COLO829 (cell line): ENCODE results near the gene USP47.
A peak's percentile ranks its signal among the peaks of the same experiment; 100 is the strongest.

Experiments
- DNase-seq: peaks from one replicate; pipeline ENCODE4 v3.0.0; 2012; ENCODE audit warnings: low spot score

USP47 gene

DNA sequence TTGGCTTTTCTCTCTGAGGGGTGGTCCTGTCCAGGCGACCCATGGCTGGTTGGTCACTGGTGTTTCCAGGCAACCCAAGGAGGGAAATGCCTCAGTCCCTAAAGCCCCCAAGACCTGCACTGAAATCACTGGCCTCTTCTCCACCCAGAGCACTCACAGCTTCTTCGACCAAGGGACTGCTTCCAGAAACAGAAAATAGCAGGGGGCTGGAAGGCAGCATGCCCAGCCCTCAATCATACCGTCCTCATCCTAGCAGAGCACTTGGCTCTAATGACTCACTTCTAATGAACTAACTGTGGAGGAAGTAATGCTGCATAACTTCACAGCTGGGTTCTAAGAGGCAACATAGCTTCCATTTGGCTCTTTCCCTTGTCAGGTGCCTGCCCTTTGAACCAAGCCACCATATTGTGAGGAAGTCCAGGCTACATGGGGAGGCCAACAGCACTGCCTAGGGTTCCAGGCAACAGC lies 139.1 kb downstream of the USP47 start:
- no peak for DNase-seq

GRCh38 chr11:11981364-11981763 lies 139.6 kb downstream of the USP47 start:
- no peak for DNase-seq

DNA sequence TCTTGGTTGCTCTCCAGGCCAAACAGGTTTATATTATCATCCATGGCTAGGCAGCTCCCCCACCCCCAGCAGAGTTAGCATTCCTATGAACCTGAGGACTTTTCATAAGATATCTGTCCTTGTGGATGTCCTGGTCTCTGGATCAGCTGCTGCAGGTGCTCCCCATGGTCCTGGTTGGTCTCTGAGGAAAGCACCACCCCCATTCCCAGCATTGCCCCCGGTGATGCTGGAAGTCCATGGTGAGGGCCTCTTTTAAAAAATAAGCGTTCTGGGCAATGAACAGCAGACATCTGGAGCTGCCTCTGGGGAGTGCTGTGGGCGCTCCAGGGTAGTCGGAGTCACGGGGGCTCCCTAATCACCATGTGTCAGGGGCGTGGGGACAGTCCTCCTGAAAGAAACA lies 140.1 kb downstream of the USP47 start:
- DNase-seq = no peak

GRCh38 chr11:11982461-11982860 lies 140.7 kb downstream of the USP47 start:
- no peak for DNase-seq

GRCh38 chr11:11982975-11983374 lies 141.2 kb downstream of the USP47 start:
- DNase-seq = no peak

DNA sequence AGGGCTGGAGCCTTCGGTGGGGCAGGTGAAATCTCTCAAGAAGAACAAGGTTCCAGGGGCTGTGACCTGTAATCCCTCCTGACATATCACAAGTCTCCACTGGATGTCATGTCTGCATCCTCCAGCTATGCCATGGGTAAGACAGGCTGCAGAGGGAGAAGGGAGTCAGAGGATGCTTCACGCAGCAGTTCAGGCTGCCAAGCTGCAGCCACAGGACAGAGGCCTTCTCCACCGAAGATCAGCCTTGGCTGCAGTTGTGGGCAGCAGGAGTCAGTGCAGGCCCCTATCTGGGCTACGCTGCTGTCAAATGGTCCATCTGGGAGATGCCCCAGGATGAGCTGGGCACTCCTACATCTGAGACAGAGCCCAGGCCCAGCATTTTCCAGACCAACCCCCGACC lies 141.7 kb downstream of the USP47 start:
- DNase-seq = no peak

GRCh38 chr11:11984563-11984962 lies 142.8 kb downstream of the USP47 start:
- no peak for DNase-seq

DNA sequence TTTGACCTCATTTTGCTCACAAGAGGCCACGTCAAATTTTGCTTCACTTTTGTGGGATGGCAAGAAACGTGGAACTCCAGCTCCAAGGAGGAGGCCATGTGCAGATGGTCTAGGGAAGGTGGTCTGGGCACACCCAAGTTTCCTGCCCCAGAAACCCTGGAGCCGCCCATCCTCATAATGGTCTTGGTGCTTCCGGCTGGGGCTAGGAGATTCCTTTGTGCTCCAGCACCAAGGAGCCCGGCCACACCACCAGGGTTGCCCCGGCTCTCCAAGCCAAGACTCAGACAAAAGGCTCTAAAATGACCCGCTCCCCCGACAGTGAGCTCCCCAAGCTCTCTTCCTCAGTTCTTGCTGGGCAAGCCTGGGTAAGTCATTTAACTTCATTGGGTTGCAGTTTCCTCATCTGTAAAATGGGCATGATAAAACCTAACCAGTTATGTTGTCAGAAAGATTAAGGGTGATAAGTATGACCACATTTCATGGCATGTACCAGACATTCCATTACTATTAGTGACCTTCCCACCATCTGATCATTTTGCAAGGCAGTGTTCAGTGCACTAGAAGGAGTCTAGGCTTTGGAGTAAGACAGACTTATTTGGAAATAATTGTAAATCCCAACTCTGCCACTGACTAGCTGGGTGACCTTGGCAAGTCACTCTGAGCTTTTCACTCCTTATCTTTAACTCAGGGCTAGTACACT lies 143.4 kb downstream of the USP47 start:
- DNase-seq = no peak

GRCh38 chr11:11985954-11986949 lies 144.5 kb downstream of the USP47 start:
- no peak for DNase-seq

DNA sequence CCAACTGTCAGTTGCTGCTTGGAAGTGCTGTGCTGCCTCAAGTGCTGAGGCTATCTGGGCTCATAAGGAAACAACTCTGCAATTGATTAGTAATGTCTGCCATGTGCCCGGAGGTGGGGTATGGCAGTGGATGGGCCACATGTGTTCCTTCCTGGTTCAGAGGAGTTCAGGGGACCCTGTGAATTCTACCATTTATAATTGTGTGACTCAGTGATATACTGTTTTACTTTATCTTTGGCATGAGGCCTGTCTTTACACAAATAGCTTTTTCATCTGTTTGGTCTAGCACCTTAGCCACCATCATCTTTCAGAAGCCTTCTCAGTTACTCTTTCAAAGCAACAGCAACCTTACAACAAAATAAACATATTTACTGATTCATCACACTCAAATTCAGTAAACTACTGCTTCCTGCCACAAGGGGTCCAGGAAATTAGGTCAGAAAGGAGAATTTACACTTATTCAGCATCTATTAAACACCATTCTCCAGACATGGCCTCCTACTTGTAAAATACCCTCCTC lies 145.8 kb downstream of the USP47 start:
- DNase-seq = no peak

DNA sequence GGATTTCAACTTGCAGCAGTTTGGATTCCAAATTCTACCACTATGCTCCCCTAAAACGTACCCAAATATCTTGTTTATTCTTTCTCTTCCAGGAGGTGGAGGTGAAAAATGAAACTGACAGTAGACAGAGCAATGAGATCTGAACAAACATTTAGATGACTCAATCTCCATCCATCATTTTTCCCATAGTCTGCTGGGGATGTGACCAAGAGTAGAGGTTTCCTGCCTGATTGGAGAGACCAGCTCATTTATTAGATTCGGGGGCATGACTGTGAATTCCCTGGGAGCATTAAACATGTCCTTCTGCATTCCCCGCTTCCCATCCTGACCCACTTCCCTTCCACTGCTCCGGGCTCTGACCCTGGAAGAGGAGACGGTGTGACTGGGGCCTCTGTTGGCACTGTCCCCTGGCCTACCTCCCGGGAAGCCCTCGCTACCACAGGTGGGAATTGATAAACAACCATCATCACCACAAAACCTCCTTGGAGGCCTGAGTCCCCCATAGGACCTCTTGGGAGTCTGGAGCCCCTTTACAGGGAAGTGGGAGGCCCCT lies 146.4 kb downstream of the USP47 start:
- no peak for DNase-seq

GRCh38 chr11:11988681-11989261 lies 147.0 kb downstream of the USP47 start:
- no peak for DNase-seq

GRCh38 chr11:11989774-11990744 lies 148.3 kb downstream of the USP47 start:
- no peak for DNase-seq

GRCh38 chr11:11992257-11993212 lies 150.8 kb downstream of the USP47 start:
- no peak for DNase-seq

- DNase-seq = peak; percentile 78
Measured at GRCh38 chr11:11993839-11994238, 152.1 kb downstream of the USP47 start.

GRCh38 chr11:11995601-11996000 lies 153.8 kb downstream of the USP47 start:
- DNase-seq = no peak

- no peak for DNase-seq
Measured at GRCh38 chr11:11996321-11997048, 154.7 kb downstream of the USP47 start.

GRCh38 chr11:11997049-11997322 lies 155.2 kb downstream of the USP47 start:
- no peak for DNase-seq

DNA sequence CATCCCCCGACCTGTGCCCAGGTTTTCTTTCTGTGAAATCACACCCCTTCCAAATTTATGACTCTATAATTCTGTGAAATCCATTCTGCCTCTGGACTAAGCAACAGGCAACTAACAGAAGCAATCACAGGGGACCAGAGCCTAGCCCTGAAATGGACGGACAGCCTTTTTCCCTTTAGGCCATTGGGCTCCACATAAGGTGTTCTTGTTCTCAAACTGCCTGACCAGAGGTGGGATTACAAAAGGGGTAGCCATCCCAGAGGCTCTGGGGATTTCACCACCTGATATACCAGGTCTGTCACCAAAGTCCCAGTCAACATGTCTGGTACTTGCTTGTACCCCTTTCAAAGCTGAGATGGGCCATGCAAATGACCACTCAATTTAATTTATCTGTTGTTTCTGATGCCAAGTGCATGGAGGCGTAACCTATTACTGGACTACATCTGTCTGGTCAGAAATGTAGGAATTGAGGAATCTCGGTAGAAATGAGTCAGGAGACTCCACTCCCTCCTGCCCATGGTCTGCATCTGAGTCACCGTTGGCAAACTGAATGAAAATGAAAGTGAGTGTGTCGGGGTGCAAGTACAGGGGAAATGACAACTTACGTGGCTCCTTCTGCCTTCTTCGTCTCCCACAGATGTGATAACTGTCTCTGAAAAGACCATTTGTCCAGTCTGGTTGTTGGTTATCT lies 156.5 kb downstream of the USP47 start:
- peak; percentile 59 for DNase-seq
